H54 (cell line): ENCODE measurements around the gene CTNNBL1.

ENCODE experiments used
- DNase-seq: peaks from one replicate; pipeline ENCODE4 v3.0.0; 2011; ENCODE audit warnings: low spot score, mixed read lengths; ENCODE audit not compliant: insufficient read length
- FAIRE-seq: peaks from 3 replicates; lab custom pipeline; 2011; peaks lifted over from hg19 to GRCh38; lab: Jason Lieb, UNC
- POLR2A ChIP-seq: IDR thresholded peaks from 2 replicates; pipeline ENCODE4 v1.6.1; 2011; ENCODE audit warnings: low read depth, mild to moderate bottlenecking, low read length

Gene CTNNBL1

DNA sequence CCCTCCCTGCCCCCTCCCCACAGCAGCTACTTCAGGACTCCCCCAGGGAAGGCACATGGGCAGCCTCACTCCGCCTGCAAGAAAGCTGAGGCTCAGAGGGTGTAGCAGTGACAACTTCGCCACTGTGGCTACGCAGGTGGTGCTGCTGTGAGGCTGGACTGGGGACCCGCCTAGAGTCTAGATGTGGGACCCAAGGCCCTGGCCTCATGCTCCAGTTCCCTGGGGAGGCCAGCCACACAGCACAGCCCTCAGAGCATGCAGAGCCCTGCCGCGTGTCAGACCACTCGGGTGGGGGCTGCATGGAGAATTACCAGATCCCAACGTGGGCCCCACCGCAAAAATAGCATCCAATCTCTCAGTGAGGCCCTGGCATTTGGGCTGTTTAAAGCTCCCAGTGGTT is 178.3 kb downstream of the CTNNBL1 start:
- TF ChIP-seq POLR2A, result no peak
- FAIRE-seq, result no peak
- no peak for DNase-seq

- DNase-seq (no peak), FAIRE-seq (no peak)
These were observed 180.1 kb downstream of the CTNNBL1 start for GRCh38 chr20:37873884-37874283.

DNA sequence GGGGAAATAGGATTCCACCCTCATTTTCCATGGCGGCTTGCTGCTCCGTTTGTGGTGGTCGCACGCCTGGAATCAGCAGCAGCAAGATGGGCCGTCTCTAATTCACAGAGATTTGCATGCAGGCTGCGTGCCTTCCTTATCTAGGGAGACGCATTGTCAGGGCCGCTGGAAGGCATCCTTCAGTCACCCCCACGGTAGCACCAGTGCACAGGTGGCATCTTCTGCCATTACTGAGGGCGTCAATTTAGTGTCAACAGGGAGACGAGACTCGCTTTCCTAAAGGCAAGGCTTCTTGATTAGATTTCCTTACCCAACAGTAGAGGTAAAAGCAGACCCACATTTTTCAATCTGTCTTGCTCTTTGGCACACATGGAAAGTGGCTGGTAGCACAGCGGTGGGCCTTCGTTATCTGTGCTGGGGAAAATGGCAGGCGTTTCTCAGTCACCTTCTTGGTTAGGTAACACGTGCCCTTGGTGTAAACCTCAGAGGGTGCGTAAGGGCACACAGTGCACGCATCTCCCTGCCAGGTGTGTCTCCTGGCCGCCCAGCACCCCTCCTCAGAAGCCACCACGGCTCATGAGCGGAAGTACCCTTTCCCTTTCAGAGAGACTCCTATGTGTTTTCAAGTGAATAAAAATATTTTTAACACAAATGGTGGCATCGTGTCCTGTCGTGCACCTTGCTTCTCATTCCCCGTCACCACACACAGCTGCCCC is 181.8 kb downstream of the CTNNBL1 start:
- no peak for TF ChIP-seq POLR2A
- DNase-seq, result no peak
- FAIRE-seq, result no peak

More at GRCh38 chr20:37873884-37874283, 180.1 kb downstream of the CTNNBL1 start:
- TF ChIP-seq POLR2A, result no peak

GRCh38 chr20:37876863-37877262 is 183.0 kb downstream of the CTNNBL1 start:
- FAIRE-seq (no peak), DNase-seq (no peak)
- TF ChIP-seq POLR2A, result no peak

DNA sequence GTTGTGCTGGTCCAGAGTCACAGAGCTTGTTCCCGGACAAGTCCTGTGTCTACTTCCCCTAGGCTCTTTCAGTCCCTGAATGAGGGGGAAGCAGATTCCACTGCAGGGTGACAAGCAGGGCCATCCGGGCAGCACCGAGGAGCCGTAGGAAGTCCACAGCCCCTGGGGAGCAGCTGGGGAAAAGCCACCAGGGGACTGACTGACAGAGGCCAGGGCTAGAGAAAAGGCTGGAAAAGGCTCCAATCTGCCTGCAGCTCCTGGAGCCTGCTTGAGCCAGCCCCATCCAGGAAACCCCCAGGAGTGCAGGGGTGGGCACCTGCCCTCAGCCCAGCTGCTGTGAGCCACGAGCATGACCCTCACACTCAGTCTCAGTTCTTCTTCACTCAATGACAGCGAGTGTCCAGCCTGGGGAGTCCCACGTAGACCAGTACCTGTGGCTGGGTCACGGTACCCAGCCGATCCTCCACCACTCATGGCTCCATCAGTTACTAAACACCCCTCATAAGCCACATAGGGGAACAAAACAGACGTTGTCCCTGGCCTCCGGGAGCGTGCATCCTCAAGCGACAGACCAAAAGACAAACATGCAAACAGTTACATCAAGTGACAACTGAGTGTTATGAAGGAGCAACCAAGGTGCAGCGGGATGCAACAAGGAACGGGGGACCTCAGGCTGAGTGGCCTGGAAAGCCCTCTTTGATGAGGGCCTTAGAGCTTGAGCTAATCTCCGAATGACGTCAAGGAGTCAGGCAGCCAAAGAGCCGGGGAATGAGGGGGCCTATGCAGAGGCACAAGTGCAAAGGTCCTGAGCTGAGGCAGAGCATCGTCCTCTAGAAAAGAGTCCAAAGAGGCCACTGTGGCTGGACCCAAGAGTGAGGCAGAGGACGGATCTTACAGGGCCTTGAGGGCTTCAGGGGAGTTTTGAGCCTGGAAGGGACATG is 184.3 kb downstream of the CTNNBL1 start:
- no peak for FAIRE-seq
- no peak for TF ChIP-seq POLR2A
- DNase-seq, result no peak

DNA sequence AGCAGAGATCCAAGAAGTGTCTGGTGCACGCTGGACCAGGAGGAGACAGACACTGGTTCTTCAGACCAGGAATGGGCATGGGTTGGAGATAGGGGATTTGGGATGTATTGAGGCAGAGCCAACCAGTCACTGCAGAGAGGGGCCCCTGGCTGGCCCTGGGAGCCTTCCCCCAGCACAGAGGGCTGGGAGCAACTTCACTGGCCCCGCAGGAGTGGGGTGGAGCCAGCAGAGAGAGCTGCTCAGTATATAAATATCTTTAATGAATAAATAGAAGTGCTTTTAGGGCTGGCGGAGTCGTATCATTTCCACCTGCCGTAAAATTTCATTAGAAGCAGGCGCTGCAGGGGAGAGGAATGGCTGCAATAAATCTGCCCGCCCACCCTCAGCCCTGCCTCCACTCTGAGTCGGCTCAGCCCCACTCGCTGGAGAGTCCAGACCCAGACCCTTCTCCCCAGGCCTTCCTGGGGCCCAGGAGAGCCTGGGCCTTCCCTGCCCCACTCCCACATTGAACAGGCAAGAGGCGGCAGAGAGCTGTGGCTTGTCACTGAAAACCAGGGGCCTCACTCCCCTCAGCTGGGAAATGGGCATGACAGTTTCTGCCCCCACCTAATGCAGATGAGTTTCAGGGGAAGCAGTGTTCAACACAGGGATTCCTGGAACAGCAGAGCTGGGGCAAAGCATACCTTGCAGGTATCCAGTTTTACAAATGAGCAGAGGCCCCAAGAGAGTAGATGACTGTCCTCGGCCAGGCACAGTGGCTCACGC is 185.2 kb downstream of the CTNNBL1 start:
- no peak for TF ChIP-seq POLR2A
- no peak for FAIRE-seq
- no peak for DNase-seq

GRCh38 chr20:37879843-37880242 is 186.0 kb downstream of the CTNNBL1 start:
- TF ChIP-seq POLR2A, result no peak
- no peak for FAIRE-seq

DNA sequence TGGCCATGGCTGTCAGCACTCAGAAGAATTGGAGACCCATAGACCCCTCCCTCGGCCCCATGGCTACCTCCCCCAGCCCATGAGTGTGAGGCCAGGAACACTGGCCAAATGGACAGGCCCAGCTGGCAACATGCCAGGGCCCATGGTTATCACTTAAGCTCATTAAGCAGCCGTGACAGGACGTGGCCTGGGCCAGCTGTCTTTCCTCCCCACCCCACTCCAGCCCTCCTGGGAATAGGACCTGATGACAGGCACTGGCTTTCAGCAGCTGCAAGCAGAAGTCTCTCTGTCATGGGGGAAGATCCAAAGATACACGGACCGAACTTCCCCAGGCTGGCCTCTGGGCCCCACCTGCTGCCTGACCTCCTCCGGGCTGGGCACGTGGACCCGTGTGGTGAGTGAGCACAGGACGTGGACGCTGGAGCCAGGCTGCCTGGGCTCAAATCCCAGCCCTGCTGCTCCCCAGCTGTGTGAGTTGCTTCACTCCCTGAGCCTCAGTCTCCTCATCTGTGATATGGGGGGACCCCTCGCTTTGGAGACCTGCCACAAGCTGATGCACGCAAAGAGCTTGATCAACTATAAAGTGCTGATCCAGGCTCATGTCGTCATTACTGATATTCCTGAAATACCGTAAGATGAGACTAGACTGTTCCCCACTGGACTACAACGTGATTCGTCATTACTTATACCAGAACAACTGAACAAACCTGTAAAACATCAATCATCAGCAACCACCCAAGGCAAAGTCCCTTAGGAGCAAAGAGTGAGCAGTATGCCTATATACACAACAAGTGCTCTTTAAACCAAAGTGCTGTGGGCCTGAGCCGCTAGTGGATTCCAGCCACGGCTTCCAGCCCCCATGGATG is 187.1 kb downstream of the CTNNBL1 start:
- FAIRE-seq (no peak), DNase-seq (no peak)

More at GRCh38 chr20:37879843-37880242, 186.0 kb downstream of the CTNNBL1 start:
- DNase-seq, result no peak

GRCh38 chr20:37881601-37882343 is 187.9 kb downstream of the CTNNBL1 start:
- FAIRE-seq (no peak), DNase-seq (no peak)
- no peak for TF ChIP-seq POLR2A

More for the DNA sequence above, 187.1 kb downstream of the CTNNBL1 start:
- no peak for TF ChIP-seq POLR2A

DNA sequence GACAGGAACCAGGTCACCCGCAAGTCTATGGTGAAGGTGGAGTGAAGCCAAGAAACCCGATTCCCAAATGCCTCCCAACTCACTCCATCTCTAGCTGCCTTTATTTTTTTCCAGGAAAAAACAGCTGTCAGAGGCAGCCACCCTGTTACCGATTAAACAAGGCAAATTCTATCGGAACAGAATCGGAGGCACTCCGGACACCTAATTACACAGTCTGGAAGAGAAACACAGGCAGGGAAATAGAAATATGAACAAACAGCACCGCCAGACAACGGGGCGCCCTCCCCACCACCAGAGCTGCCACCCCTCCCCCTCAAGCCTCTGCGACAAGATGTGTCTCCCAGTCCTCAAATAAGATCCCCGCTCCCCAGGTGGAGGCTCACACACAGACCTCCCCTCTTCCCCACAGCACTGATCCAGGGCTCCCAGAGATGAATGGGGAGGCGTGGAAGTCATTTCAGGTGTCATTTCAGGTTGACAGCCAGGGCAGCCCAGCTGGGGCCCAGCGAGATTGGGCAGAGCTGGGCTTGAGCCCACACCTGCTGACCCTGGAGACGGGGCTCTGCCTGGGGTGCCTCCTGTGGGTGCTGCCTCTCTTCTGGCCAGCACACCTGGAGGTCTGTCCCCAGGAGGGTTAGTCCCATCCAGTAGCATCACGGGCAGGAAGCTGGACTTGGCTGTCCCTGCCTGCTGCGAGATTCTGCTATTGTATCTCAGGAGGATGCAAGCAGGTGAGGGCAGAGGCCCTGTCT is 189.3 kb downstream of the CTNNBL1 start:
- no peak for TF ChIP-seq POLR2A
- DNase-seq, result no peak
- no peak for FAIRE-seq

GRCh38 chr20:37885042-37885441 is 191.2 kb downstream of the CTNNBL1 start:
- DNase-seq (no peak), FAIRE-seq (no peak)
- no peak for TF ChIP-seq POLR2A
